Measurements from ENCODE around the gene ASCL2. TPM values are rescaled to one million over a fixed set of nuclear protein-coding genes. Genes with fewer than 3 reads are reported as not detected.

ASCL2 gene
- total RNA-seq, 1 experiment from 2014 or later = not detected

DNA sequence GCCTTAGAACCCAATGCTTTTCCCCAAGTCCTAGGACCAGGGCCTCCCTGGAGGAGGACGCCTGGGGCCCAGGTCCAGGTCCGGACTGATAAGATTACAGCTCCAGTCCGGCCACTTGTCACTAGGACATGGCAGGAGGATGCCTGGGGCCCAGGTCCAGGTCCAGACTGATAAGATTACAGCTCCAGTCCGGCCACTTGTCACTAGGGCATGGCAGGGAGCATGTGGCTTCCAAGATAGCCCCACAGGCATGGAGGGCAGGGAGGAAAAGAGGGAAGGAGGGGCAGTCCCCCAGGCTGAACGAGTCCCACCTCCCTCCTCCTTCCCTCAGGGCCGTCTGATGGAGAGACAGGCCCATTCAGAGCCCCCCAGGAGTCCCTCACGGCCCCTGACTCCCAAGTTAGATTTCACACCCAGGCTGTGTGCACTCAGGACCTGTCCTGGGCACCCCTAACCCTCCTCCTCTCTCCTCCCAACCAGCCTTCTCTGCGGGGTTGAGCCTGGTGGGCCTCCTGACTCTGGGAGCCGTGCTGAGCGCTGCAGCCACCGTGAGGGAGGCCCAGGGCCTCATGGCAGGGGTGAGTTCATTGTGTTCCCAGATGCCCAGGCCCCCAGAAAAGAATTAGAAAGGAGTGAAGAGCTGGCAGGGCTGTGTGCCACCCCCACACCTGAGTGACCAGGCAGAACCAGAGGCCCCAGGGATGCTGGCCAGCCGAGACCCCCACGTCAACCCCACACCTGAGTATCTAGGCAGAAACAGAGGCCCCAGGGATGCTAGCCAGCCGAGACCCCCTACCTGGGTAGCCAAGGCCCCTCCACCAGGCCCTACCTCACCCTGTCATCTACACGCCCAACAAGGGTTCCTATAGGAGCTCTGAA lies 33.5 kb upstream of the ASCL2 start:
- TF ChIP-seq, protein P1, sequence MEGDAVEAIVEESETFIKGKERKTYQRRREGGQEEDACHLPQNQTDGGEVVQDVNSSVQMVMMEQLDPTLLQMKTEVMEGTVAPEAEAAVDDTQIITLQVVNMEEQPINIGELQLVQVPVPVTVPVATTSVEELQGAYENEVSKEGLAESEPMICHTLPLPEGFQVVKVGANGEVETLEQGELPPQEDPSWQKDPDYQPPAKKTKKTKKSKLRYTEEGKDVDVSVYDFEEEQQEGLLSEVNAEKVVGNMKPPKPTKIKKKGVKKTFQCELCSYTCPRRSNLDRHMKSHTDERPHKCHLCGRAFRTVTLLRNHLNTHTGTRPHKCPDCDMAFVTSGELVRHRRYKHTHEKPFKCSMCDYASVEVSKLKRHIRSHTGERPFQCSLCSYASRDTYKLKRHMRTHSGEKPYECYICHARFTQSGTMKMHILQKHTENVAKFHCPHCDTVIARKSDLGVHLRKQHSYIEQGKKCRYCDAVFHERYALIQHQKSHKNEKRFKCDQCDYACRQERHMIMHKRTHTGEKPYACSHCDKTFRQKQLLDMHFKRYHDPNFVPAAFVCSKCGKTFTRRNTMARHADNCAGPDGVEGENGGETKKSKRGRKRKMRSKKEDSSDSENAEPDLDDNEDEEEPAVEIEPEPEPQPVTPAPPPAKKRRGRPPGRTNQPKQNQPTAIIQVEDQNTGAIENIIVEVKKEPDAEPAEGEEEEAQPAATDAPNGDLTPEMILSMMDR (IDR thresholded peaks at IDR 0.05; ENCODE audit: unreplicated experiment) = no peak
- Mint-ChIP-seq H3K4me1 (ENCODE audit: insufficient read depth, unreplicated experiment) (peaks cover 7% of the 10 kb centered on the region), H3K27me3 (ENCODE audit: insufficient read depth, unreplicated experiment) (no peaks in the 10 kb centered on the region), H3K27ac (ENCODE audit: low read depth, unreplicated experiment) (no peak overlapping the region), H3K4me3 (ENCODE audit: unreplicated experiment) (no peak overlapping the region), H3K9me3 (ENCODE audit: unreplicated experiment) (no peaks in the 10 kb centered on the region), H3K36me3 (ENCODE audit: insufficient read depth, unreplicated experiment) (no peaks in the 10 kb centered on the region)
- DNase-seq (ENCODE audit: unreplicated experiment) = no peak
- intact Hi-C loops (cut with micrococcal nuclease) = no loop called here
- ChIA-PET CTCF (interaction anchor here (0.6 to 10.6 kb wide), 20 partner anchors 9 to 588 kb away, joined by 3 to 240 read pairs (median 8); partner anchors contain the start of gene TSSC4), POLR2A (interaction anchor here (0.8 to 3.1 kb wide), 3 partner anchors 97 to 117 kb away, joined by 3 to 14 read pairs (median 7); partner anchors contain the start of gene TSSC4)
- no TSS peak for BruUV-seq (replicated peaks)

DNA sequence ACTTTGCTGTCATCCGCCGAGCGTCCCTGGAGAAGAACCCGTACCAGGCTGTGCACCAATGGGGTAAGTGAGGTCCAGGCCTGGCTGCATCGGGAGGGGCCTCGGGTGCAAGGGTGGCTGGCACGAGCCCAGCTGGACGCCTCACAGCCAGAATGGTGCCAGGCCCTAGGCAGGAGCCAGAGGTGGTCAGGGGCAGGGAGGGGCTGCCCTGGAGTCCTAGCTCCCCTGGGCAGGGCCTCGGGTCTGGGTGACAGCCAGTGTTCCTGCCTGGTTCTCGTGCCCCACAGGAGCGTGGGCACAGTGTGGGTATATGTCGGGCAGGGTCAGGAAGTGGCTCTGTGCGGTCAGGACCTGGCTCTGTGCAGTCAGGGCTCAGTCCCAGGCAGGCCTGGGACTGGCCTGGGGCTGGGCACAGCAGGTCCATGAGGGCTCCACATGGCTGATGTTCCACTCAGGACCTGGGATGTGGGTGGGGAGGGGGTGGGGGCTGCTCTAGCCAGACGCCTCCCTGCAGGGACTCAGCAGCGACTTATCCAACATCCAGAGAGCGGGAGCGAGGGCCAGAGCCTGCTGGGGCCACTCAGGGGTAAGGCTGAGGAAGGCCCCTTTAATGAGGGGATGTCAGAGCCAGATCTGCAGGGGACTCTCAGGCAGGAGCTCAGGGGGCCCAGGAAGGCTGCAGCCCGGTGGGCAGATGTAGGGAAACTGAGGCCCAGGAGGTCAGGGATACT lies 32.7 kb upstream of the ASCL2 start:
- no peaks in the 10 kb centered on the region for H3K27me3 Mint-ChIP-seq (ENCODE audit: insufficient read depth, unreplicated experiment)
- no peak overlapping the region for H3K4me3 Mint-ChIP-seq (ENCODE audit: unreplicated experiment)
- DNase-seq (ENCODE audit: unreplicated experiment) = no peak
- POLR2A ChIA-PET = interaction anchor here (0.8 kb wide), 1 partner anchor 115 kb away, joined by 3 read pairs; no protein-coding TSS in a partner anchor
- TF ChIP-seq, protein P1 (IDR thresholded peaks at IDR 0.05; ENCODE audit: unreplicated experiment) = no peak
- no peaks in the 10 kb centered on the region for H3K9me3 Mint-ChIP-seq (ENCODE audit: unreplicated experiment)
- no peak overlapping the region for H3K27ac Mint-ChIP-seq (ENCODE audit: low read depth, unreplicated experiment)
- intact Hi-C loops (cut with micrococcal nuclease) = no loop called here
- no TSS peak for BruUV-seq (replicated peaks)
- H3K4me1 Mint-ChIP-seq (ENCODE audit: insufficient read depth, unreplicated experiment) = peaks cover 7% of the 10 kb centered on the region
- H3K36me3 Mint-ChIP-seq (ENCODE audit: insufficient read depth, unreplicated experiment) = no peaks in the 10 kb centered on the region
- CTCF ChIA-PET = interaction anchor here (0.6 to 10.6 kb wide), 7 partner anchors 11 to 708 kb away, joined by 3 to 240 read pairs (median 5); no protein-coding TSS in a partner anchor

DNA sequence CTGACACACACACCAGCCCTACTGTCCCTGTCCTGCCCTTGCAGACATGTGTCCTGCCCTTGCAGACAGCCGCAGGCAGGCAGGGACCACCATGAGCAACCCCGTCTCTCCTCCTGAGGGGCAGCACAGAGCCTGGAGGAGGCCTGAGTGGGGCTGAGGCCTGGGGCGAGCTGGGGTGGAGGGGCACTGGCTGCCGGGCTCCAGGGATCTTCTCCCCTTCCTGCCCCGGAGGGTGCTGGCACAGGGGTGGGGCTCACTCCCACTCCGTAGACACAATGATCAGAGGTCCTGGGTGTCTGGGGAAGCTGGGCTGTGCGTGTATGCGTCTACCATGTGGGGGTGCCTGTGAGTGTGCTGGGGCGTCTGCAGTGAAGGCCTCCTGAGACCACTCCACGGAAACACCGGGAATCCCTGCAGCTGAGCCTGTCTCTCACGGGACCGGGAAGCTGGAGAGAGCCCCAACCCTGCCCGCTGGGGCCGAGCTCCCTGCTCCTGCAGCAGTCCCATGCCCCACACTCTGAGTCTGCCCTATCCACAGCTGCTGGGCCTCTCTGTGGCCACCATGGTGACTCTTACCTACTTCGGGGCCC lies 32.0 kb upstream of the ASCL2 start:
- TF ChIP-seq, protein P1 (IDR thresholded peaks at IDR 0.05; ENCODE audit: unreplicated experiment) = no peak
- ChIA-PET POLR2A (no interaction called here), CTCF (interaction anchor here (0.6 to 10.6 kb wide), 7 partner anchors 12 to 707 kb away, joined by 3 to 240 read pairs (median 5); no protein-coding TSS in a partner anchor)
- Mint-ChIP-seq H3K4me3 (ENCODE audit: unreplicated experiment) (no peak overlapping the region), H3K27me3 (ENCODE audit: insufficient read depth, unreplicated experiment) (no peaks in the 10 kb centered on the region), H3K4me1 (ENCODE audit: insufficient read depth, unreplicated experiment) (peaks cover 7% of the 10 kb centered on the region), H3K36me3 (ENCODE audit: insufficient read depth, unreplicated experiment) (no peaks in the 10 kb centered on the region), H3K27ac (ENCODE audit: low read depth, unreplicated experiment) (no peak overlapping the region), H3K9me3 (ENCODE audit: unreplicated experiment) (no peaks in the 10 kb centered on the region)
- no peak for DNase-seq (ENCODE audit: unreplicated experiment)
- no TSS peak for BruUV-seq (replicated peaks)
- intact Hi-C loops (cut with micrococcal nuclease) = no loop called here

Measured in MCF 10A (cell line).